Measurements from ENCODE around the gene BCR.
"Not testable (repeated sequence)": the region's sequence is repeated elsewhere in the genome, so short reads cannot be mapped to it uniquely, and the experiment has no call there.

BCR gene

GRCh38 chr22:23300476-23300875, 120.2 kb downstream of the BCR start:
- DNase-seq: no peak

- DNase-seq: no peak
These were observed 121.3 kb downstream of the BCR start for GRCh38 chr22:23301591-23301990.

- no peak for DNase-seq
These were observed 122.1 kb downstream of the BCR start for GRCh38 chr22:23302171-23303002.

- no peak for DNase-seq
These were observed 125.1 kb downstream of the BCR start for GRCh38 chr22:23305321-23305910.

- DNase-seq: no peak
These were observed 125.6 kb downstream of the BCR start for GRCh38 chr22:23305922-23306374.

GRCh38 chr22:23306438-23306921, 126.2 kb downstream of the BCR start:
- DNase-seq: no peak

- no peak for DNase-seq
These were observed 126.6 kb downstream of the BCR start for GRCh38 chr22:23306926-23307325.

GRCh38 chr22:23307511-23307910, 127.2 kb downstream of the BCR start:
- not testable (repeated sequence) for DNase-seq

- not testable (repeated sequence) for DNase-seq
These were observed 129.0 kb downstream of the BCR start for GRCh38 chr22:23309261-23309660.

- not testable (repeated sequence) for DNase-seq
These were observed 130.3 kb downstream of the BCR start for GRCh38 chr22:23310443-23311097.

- DNase-seq: not testable (repeated sequence)
These were observed 131.5 kb downstream of the BCR start for GRCh38 chr22:23311635-23312420.

- DNase-seq: no peak
These were observed 133.7 kb downstream of the BCR start for GRCh38 chr22:23313791-23314567.

- DNase-seq: peak; percentile 56
These were observed 135.1 kb downstream of the BCR start for GRCh38 chr22:23315341-23315917.

- DNase-seq: not testable (repeated sequence)
These were observed 136.3 kb downstream of the BCR start for GRCh38 chr22:23316596-23316995.

GRCh38 chr22:23318316-23318715, 138.0 kb downstream of the BCR start:
- DNase-seq: not testable (repeated sequence)

GRCh38 chr22:23322497-23323080, 142.3 kb downstream of the BCR start:
- not testable (repeated sequence) for DNase-seq

- not testable (repeated sequence) for DNase-seq
These were observed 143.8 kb downstream of the BCR start for GRCh38 chr22:23323960-23324688.

GRCh38 chr22:23325183-23325582, 144.9 kb downstream of the BCR start:
- DNase-seq: no peak

- not testable (repeated sequence) for DNase-seq
These were observed 153.5 kb downstream of the BCR start for GRCh38 chr22:23333822-23334221.

- not testable (repeated sequence) for DNase-seq
These were observed 157.4 kb downstream of the BCR start for GRCh38 chr22:23337672-23338071.
